Measurements from ENCODE around the gene SLC1A3. TPM values are rescaled to one million over a fixed set of nuclear protein-coding genes. Genes with fewer than 3 reads are reported as not detected.

SLC1A3 gene
- total RNA-seq, 4 donors from 2014 or later, result 95.6 to 479 (median 173) TPM

- TF ChIP-seq CTCF (IDR thresholded peaks at IDR 0.05; ENCODE audit: low read depth), result no peak
Measured at GRCh38 chr5:36704131-36704530, 97.7 kb downstream of the SLC1A3 start.

- TF ChIP-seq CTCF (IDR thresholded peaks at IDR 0.05; ENCODE audit: low read depth), result no peak
Measured at GRCh38 chr5:36705055-36705454, 98.6 kb downstream of the SLC1A3 start.

- TF ChIP-seq CTCF (IDR thresholded peaks at IDR 0.05; ENCODE audit: low read depth), result no peak
Measured at GRCh38 chr5:36706662-36707061, 100.3 kb downstream of the SLC1A3 start.

GRCh38 chr5:36708996-36709395 lies 102.6 kb downstream of the SLC1A3 start:
- TF ChIP-seq CTCF (IDR thresholded peaks at IDR 0.05; ENCODE audit: low read depth), result no peak

GRCh38 chr5:36710039-36710438 lies 103.6 kb downstream of the SLC1A3 start:
- TF ChIP-seq CTCF (IDR thresholded peaks at IDR 0.05; ENCODE audit: low read depth), result no peak

- TF ChIP-seq CTCF (IDR thresholded peaks at IDR 0.05; ENCODE audit: low read depth), result no peak
Measured at GRCh38 chr5:36712706-36713105, 106.3 kb downstream of the SLC1A3 start.

GRCh38 chr5:36713541-36713940 lies 107.1 kb downstream of the SLC1A3 start:
- no peak for TF ChIP-seq CTCF (IDR thresholded peaks at IDR 0.05; ENCODE audit: low read depth)
